Measurements from ENCODE around the gene MSL3B.

MSL3B gene

DNA sequence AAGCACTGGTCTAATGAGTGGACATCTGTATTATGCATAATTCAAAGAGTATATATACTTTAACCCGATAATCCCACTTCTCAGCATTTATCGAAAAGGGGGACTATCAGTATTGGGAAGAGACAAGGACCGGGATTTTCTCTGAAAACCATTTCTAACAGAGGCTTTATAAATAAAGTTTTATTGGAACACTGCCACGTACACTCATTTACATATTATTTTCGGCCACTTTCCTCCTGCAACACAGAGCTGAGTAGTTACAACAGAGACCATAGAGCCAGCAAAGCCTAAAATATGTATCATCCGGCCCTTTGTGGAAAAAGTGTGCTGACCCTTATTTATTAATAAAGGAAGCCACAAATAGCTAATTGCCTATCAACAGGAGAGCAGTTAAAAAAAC is 17.0 kb downstream of the MSL3B start:
- DNase-seq, result no peak

DNA sequence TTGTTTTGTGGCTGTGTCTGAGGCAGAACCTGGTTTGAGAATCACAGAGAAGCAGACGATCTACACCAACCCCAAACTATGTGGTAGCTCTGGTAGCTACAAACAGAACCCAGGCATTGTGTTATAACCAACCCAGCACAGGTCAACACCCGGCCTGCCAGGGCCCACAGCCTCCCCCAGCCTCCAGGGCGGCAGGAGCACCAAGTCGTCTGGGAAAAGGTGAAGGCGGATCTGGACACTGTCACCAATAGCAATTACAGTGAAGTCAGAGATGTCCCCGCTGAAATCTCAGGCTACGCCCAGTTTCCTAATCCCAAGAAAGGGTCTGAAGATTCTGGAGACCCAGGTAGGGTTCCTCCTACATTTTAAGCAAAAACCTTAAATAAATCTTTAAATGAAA is 17.4 kb downstream of the MSL3B start:
- no peak for DNase-seq

DNA sequence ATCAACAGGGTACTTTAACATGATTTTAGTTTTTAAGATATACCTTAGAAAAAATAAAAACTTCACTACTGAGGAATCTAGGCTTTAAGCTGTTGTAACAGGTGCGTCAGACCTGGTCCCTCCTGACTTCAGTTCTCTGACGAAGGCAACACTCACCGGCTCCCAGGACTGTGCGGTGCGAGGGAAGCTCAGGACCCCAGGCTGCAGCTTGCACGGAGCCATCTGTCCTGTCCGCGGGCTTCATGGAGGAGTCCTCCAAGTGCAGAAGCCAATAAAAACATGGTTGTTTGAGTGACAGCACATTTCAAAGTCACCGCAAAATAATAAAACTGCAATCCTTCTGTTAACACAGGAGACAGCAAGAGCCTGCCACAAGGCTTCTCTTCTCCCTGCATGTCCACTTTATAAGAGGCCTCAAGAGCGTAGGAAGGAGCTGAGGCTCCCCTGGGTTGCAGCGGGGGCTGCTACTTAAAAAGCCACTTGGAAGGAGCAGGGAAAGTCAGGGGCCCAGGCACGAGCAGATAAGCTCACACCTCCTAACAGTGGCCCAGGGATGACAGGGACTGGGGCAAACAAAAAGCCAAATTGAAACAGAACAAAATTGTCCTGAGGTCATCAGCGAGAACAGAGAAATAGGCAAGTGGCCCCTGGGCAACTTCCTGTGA is 18.4 kb downstream of the MSL3B start:
- DNase-seq, result no peak

DNA sequence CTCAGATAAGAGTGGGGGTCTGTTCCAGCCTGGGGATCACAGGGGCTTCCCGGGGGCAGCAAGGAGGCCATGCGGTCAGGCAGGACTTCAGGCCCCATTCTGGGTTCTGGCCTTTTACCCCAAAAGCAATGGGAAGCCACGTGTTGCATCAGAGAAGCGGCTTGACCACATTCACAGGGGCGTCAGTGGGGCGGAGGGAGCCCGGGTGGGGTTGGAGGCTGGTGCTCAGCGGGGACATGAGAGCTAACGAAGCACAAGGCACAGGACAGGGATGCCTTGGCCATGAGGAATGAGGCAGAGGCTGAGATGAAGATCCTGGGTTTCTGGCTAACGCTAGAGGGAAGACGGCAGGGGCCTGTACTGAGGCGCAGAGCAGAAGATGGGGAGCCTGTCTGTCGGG is 19.9 kb downstream of the MSL3B start:
- no peak for DNase-seq

DNA sequence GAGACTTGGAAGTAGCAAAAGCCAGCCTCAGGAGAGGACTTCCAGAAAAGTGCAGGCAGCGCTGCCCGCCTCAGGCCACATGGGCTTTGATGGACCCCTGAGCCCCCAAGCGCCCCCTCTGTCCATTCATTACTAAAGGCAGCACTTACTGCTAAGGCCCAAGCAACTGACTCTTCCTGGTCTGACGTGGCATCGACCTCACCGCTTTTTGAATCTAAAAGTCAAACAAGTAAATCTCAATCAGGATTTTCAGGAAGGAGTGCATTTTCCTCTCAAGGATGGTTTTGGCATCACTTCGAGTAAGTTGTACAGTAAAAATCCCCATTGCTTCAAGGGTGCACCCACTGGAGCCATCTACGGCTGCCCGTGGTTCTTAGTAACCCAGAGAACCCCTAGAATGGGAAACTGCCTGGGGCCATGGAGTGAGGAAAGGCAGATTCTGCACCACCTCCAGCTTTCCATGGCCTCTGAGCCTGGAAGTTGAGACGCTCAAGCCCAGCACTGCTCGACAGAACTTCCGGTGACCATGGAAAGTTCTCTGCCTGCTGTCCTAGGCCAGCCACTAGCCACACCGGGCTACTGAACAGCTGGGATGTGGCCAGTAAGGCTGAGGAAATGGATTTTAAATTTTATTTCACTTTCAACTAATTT is 20.8 kb downstream of the MSL3B start:
- DNase-seq, result no peak

DNA sequence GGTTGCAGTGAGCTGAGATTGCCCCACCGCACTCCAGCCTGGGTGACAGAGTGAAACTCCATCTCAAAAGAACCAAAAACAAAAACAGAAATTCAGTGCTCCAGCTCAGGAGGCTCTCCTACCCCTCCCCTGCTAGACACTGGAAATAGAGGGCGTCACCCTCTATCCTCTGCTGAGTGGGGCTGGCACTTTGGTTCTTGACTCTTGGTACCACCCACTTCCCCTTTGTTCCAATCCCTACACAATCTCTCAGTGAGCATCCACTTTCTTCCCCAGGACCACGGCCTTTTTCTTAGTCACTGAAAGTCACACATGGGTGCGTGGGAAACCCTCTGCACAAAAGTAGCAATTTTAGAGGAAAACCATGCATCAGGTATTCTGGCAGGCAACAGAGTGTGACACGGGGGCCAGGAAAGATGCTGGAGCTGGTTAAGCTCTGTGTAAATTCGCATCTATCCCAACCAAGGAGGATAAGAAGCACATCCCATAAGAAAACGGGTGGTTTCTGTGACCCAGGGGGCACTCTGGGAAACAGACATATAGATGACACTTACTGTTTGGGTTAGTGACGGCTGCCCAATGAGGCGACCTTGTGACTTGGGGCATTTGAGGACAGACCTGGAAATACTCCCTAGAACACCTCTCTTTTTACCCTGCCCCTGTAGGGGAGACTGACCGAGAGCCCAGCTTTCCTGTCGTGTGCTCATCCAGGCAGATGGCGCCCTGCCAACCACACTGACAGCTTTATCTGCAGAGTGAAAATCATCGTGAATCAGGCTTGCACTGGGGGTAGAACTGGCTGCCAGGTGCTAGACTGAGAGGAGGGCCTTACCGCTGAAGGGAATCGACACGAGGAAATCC is 21.6 kb downstream of the MSL3B start:
- DNase-seq, result no peak

DNA sequence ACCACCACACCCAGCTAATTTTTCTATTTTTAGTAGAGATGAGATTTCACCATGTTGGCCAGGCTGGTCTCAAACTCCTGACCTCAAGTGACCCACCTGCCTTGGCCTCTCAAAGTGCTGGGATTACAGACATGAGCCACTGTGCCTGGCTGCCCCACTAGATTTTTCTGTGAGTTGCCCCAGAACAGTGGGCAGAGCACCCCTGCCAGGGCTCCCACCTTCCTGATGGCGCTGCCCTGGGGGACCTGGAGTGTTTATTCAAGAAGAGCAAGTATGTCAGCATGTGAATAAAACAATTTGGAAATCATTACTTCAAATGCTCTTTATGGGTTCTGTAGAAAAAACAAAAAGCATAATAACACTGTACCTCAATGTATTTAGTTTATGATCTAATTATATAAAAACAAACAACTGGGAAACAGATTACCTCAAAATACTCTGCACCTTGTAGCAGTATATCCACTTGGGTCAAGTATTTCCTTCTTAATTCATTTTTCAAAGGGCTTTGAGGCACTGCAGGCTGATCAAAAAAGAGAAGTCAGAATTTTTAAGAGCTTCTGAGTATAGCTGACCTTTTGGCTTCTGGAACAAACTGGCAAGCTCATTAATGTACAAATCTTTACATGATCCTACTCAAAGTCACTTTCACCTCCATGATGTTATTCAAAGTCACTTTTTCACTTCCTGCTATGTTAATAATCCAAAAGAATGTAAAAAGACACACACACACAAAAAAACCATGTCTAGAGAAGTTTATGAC is 22.7 kb downstream of the MSL3B start:
- no peak for DNase-seq

DNA sequence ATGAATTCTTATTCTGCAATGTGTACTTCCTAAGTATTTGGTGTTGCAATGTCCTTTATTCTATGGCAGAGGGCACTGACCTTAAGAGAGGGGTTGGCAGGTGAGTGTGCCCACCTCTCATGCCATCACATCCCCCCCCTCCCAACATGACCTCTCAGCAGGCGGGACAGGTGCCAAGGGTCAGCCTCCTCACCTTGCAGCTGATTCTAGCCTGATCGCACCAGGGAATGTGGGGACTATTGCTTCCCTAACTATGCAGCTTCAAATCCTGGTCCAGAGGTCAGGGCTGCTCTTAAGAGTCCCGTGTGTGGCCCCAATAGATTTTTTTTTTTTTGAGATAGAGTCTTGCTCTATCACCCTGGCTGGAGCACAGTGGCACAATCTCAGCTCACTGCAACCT is 23.4 kb downstream of the MSL3B start:
- DNase-seq, result no peak

DNA sequence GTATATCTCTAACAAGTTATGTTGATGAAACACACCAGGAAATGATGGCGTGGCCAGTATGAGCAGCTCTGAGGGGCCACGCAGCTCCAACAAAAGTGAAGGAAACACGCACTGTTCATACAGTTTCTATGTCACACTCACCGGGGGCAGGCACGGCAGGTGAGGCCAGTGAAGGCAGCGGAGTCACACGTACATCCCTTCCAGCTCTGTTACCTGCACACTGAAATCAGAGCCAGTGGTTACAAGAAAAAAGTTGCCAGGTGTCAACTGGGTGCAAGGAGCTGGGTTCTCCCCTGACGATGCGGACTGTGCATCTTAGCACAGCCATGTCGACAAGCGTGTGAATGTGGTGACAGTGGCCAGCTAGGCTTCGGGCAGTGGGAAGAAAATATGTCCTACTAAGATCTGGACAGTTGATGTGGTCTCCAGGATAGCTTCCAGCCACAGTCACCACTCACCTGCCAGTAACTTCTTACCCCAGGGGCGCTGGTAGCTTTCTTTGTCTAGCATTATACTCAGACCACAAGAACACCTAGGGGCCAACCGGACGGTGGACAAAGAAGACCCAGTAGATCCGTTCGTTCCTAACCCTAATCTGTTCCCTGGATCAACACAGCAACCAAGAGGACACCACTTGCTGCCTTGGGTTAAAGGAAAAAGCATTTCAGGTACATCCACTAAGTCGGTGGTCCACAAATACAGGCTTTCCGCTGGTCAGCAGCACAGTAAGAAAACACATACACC is 23.9 kb downstream of the MSL3B start:
- no peak for DNase-seq

DNA sequence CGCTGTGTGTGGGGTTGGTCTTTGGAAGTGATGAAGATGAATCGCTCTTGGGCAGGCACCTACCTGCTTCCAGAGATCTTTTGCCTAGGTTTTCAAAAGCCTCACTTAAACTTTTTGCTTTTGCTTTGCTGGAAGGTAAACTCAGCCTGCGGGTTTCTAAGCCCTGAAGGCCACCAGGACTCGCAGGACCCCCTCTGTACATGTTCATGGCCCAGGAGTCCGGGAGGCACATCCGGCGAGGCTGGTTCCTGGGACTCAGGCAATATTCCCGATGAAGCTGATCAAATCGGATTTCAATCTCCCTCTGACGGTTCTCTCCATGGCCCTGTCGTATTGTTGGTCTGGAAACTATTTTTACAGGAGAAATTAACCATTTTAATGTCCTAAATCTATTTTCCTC is 27.0 kb downstream of the MSL3B start:
- DNase-seq, result no peak

DNA sequence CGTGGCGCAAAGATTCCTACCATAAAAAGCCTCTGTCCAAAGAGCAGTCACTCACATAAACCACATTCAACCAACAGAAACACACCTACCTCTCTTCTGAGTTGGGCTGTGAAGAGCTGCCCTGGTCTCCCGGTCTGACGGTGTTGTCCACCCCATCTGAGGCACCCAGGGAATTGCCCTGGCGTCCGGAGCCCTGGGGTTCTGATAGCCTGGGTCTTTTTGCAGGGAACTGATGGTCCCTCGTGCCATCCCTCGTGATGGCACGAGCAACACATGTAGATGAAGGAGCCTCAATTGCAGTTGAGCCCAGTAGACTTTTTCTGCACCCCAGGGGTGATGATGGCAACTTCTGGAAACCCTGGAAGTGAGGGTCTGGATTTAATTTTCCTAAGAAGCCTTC is 27.7 kb downstream of the MSL3B start:
- DNase-seq, result no peak

DNA sequence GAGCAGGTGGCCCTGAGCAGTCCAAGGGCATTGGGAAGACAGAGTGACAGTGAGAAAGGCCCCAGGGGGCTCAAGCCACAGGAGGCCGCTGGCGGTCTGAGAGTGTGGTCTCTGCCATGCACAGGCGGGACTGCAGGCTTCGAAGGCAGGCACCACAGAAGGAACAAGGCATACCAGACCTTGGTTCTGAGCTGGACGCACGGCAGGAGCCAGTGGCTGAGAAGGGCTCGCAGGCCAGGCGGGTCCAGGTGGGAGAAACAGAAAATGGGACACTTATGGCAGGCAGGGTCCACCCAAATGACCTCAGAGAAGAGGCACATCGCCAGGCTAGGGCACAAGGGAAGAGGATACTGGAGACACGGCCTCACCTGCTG is 28.8 kb downstream of the MSL3B start:
- no peak for DNase-seq

DNA sequence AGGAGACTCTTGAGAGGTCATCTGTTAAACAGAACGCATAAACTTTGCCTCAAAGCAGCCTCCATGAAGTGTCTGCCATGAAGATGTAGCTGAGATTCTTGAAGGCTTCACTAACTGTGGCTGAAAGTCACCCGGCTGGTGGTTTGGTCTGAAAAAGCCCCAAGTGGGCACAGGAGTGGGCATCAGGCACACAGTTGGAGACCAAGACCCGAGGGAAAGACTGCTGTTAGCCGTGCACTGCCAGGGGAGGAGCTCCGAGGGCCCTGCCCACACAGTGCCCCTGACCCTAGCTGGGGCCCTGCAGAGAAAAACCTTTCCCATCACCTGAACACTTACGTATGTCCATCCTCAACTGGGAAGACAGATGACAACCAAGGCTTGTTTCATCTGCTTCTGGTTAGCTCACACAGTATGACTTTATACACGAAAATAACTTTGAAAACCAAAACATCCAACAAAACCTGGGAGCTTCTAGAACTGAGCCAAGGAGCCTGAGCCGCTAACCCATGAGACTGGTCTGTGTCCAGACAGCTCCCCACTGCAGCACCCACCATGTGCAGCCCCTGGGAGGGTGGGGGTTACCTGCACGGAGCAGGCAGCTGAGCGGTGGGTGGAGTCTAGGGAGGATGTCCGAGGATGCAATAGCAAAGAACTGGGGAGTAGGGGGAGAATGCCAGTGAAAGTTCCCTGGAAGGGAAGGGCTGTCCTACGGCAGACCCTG is 29.3 kb downstream of the MSL3B start:
- DNase-seq, result no peak

DNA sequence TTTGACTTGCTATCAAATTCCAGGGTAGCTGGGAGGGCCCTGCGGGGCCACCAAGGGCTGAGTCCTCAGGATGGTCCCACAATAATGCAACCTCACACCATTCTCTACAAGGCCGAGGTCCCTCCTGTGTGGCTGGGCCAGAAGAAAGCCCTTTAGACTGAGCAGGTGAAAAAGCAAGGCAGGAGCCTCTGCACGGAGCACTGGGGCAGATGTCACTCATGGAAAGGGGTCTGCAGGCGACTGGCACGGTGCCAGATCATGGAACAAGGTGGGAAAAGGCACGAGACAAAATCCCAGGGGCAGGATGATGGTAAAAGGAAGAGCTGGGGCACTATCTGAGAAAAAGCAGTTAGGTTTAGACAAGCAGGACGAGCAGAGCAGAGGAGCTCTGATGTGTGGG is 29.9 kb downstream of the MSL3B start:
- no peak for DNase-seq

DNA sequence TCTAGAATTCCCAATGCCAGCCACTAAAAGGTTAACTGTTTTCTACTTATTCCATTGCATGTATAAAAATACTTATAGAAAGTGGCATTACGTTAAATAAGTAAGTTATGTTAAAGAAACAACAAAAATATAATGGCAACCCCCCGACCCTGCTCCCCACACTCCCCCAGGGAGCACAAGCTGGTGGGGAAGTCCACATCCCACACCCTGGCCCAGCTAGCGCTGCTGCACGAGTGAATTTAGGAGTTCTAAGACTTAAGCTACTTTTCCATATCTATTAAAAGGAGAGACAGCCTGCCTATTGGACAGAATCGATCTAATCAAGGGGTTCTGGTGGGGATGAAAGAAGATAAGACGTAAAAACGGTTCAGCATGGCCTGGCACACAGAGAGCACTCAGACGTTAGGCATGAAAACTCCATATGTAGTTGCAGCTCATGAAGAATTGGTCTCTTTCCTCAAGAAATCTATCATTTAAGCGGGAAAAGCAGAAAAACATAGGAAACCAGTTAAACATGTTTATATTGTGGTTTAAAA is 30.4 kb downstream of the MSL3B start:
- DNase-seq, result no peak

DNA sequence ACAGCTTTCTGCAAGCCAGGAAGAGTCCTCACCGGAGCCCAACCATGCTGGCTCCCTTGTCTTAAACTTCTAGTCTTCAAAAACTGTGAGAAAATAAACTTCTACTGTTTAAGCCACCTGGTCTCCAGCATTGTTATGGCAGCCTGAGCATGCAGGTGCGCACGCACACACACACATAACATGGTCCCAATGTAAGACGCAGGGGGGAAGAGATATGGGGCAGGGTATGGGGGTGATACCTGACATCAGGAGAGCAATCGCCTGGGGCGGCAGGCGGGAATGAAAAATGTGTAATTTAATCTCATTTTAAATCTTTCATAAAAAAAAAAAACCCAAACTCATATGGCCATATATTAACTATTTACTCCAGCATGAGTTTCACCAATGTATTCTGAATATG is 31.8 kb downstream of the MSL3B start:
- DNase-seq, result no peak

DNA sequence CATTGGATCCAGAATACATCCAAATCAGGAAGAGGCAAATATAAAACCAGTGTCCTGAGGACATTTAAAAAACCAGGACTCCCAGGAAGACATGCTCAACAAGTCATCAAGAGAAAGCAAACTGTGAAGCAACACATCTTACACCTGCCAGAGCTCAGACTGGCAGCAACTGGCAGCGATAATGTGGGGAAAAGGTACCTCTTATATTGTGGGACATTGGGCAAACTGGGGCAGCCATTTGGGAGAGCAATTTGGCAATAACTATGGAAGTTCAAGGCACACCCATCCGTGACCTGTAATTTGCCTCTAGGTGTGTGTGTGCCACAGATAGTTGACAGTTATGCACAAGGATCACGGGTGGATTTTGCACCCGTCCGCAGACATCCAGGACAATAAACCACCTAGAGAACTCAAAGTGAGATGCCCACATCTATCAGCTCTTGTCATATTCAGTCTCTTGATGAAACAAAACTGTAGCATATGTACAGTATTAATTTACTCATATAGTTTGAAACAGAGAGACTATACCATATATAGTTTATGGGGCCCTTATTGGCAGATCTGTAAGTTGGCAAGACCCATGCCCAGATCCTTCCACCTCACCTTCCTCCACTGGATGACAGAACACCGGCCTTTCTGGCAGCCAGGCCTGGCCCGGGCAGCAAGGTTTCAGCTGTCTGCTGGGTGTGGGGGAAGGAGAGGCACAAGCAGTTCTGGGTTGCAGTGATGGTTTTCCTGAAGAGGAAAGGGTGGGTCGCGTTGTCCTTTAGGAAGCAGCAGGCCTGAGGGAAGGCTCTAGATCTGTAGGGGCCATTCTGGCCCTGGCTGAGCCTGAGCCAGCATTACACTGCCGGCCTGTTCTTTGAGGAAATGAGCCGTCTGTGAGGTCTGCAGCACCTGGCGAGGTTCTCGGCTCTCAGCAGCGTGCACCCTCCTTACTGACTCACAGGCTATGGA is 32.7 kb downstream of the MSL3B start:
- no peak for DNase-seq

DNA sequence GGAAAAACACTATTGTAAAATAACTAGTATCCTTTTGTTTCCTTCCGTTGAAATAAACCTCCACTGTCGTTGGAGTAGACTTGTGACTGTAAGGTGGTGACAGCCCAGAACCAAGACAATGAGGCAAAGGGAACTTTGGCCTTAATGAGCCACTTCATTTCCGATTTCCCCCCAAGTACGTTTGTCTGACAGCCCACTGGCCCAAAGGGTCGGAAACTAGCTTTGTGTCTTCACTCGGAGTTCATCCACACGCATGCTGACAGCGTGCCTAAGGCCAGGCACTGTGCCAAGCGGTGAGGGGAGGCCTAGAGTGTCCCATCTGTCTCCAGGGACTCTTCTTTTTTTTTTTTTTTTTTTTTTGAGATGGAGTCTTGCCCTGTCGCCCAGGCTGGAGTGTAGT is 34.8 kb downstream of the MSL3B start:
- no peak for DNase-seq

DNA sequence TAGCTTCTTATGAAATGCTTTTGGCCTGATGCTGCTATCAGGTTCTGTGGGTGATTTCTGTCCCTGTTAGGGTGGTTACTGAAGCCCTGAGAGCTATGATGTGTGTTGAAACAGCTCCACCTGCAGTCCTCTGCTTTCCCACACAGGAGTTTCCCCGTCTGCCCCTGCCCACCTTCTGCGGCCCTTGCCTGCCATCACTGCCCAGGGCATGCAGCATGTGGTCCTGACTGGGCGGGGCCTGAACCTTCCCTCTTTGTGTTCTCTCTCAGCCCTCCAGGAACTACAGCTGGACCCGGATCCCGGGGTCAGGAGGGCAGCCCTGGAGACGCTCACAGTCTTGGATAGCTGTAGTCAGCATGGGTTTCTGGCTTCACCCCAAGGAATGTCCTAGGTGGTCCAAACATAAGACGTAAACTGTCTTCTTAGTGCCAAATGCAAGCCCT is 35.3 kb downstream of the MSL3B start:
- DNase-seq, result no peak

DNA sequence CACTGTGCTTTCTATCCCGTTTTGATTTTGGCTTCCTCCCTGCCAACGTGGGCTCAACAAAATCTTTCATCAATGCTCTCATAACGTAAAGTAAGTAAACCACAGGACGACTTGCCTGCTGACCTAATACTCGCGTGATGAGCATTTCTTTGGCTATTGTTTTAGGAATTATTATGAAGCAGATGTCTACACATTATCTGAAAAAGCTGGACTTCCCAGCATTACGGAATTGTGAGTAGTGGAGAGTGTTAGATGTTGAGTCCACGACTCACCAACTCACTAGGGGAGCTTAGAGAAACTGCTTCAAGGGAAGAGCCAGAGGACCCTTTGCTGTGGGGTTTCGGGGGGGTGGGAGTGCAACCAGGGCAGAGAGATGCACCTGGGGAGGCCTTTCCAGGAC is 35.8 kb downstream of the MSL3B start:
- no peak for DNase-seq
